ENCODE data around the gene TTLL10. TPM values are rescaled to one million over a fixed set of nuclear protein-coding genes. Genes with fewer than 3 reads are reported as not detected.

TTLL10 gene
- total and polyA plus RNA-seq, 2 of the 8 experiments (the other 6 are each of a cell fraction or from before 2014, with no cell fraction given): 1.1 to 1.7 TPM

DNA sequence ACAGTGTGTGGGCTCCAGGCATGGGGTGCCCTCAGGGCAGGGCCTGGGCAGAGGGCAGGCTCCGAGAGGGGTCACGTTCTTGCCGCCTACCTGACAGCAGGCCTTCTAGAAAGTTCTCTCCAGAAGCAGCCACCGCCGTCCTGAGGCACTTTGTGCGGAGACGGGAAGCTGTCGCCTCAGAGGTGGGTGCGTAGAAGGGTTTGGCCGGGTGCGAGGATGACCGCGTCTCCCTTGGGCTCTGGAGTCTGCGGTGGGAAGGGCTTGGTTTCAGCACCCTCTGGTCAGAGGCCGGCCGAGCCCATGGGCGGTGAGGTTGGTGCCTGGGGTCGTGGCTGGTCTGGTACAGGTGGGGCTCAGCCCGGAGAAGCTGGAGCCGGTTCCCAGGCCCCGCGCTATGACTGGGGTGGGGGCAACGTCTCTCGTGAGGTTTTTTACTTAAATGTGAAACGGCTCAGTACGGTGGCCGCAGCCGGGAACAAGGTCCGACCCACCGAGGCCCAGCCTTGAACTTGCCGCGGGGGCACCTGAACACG is 10.1 kb upstream of the TTLL10 start:
- CTCF ChIA-PET (ENCODE audit: partially characterized antibody): interaction anchor here (1.1 kb wide), 1 partner anchor 43 kb away, joined by 3 read pairs; no protein-coding TSS in a partner anchor
- TF ChIP-seq GABPA (IDR thresholded peaks at IDR 0.05; ENCODE audit: borderline replicate concordance, insufficient read depth, low read length): no peak
- TF ChIP-seq, protein P1, sequence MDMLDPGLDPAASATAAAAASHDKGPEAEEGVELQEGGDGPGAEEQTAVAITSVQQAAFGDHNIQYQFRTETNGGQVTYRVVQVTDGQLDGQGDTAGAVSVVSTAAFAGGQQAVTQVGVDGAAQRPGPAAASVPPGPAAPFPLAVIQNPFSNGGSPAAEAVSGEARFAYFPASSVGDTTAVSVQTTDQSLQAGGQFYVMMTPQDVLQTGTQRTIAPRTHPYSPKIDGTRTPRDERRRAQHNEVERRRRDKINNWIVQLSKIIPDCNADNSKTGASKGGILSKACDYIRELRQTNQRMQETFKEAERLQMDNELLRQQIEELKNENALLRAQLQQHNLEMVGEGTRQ (IDR thresholded peaks at IDR 0.05; ENCODE audit: low read length): no peak
- no peak for TF ChIP-seq JUND (IDR thresholded peaks at IDR 0.05; ENCODE audit: low read length)
- TF ChIP-seq SP2 (IDR thresholded peaks at IDR 0.05; ENCODE audit: low read length): no peak
- TF ChIP-seq CBX8 (IDR thresholded peaks at IDR 0.05; ENCODE audit: borderline replicate concordance, low read depth, low read length): no peak
- TF ChIP-seq, protein P2, sequence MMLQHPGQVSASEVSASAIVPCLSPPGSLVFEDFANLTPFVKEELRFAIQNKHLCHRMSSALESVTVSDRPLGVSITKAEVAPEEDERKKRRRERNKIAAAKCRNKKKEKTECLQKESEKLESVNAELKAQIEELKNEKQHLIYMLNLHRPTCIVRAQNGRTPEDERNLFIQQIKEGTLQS (IDR thresholded peaks at IDR 0.05; ENCODE audit: insufficient read depth, low read depth, low read length): no peak
- no peak for TF ChIP-seq TAF1 (IDR thresholded peaks at IDR 0.05; ENCODE audit: low read depth, low read length)
- no peak for TF ChIP-seq EP300 (IDR thresholded peaks at IDR 0.05; ENCODE audit: borderline replicate concordance in 1 of 2, low read depth in 2 of 2, low read length in 2 of 2)
- no peak for TF ChIP-seq SRF (IDR thresholded peaks at IDR 0.05; ENCODE audit: low read depth, low read length)
- no peak for TF ChIP-seq FOSL1 (IDR thresholded peaks at IDR 0.05; ENCODE audit: insufficient read depth, low read depth, low read length)

More for the DNA sequence above, 10.1 kb upstream of the TTLL10 start:
- H3K9me3 ChIP-seq (ENCODE audit: insufficient read depth in 2 of 2, low read depth in 1 of 2, low read length in 1 of 2): no peaks in the 10 kb centered on the region
- no peaks in the 10 kb centered on the region; the same call in 1 of the 2 replicates for H3K79me1 ChIP-seq (ENCODE audit: low read depth, low read length)
- H3K56ac ChIP-seq (replicated peaks; ENCODE audit: insufficient read length, low read depth, low read length): no peak overlapping the region
- H3K27ac ChIP-seq (ENCODE audit: low read depth, low read length): no peak overlapping the region
- peaks cover 8% of the 10 kb centered on the region; the same call in 1 of the 2 replicates for H3K23me2 ChIP-seq (ENCODE audit: low read depth, low read length)
- H3K27me3 ChIP-seq (replicated peaks in 1 of 4; ENCODE audit: control insufficient read depth in 3 of 4, extremely low read depth in 1 of 4, insufficient read depth in 3 of 4, low read length in 3 of 4): no peaks in the 10 kb centered on the region
- peak overlapping the region; percentile 90; the same call in 1 of the 2 replicates for H2BK15ac ChIP-seq (ENCODE audit: low read length)
- H4K91ac ChIP-seq (replicated peaks; ENCODE audit: insufficient read length, low read length): peak overlapping the region; percentile 99
- H2BK120ac ChIP-seq (replicated peaks; ENCODE audit: low read depth, low read length): no peak overlapping the region
- DNase-seq (ENCODE audit: low read depth in 1 of 2, low spot score in 2 of 2) (no peak), FAIRE-seq (no peak)
- no peak overlapping the region for H3K23ac ChIP-seq (ENCODE audit: insufficient read length)
- no peak overlapping the region for H3K14ac ChIP-seq (ENCODE audit: insufficient read length)
- peaks cover 0 to 34% (median 22%) of the 10 kb centered on the region in 4 experiments; a peak in 6 of 7 replicates for H3K4me1 ChIP-seq (replicated peaks in 1 of 4; ENCODE audit: control insufficient read depth in 3 of 4, insufficient read depth in 4 of 4, low read length in 3 of 4)
- peak overlapping the region; percentile 78; the same call in 1 of the 2 replicates for H2AK5ac ChIP-seq (ENCODE audit: low read depth, low read length)
- H2BK20ac ChIP-seq (ENCODE audit: low read length): peak overlapping the region; percentile 15; the same call in 1 of the 2 replicates
- peak overlapping the region in 1 of 4 experiments; percentile 43; a peak in 2 of 8 replicates for H3K4me3 ChIP-seq (ENCODE audit: extremely low read depth in 1 of 4, insufficient read depth in 2 of 4, low read depth in 3 of 4, low read length in 4 of 4)
- no peaks in the 10 kb centered on the region for H4K20me1 ChIP-seq (replicated peaks in 1 of 2; ENCODE audit: control insufficient read depth in 1 of 2, insufficient read depth in 2 of 2, low read length in 2 of 2)
- no peak overlapping the region for H2AFZ ChIP-seq (ENCODE audit: low read length)
- H3K4me2 ChIP-seq (ENCODE audit: insufficient read depth in 1 of 2, low read depth in 2 of 2, low read length in 2 of 2): peak overlapping the region in 1 of 2 experiments; percentile 23; a peak in 1 of 4 replicates
- peak overlapping the region; percentile 87; the same call in 1 of the 2 replicates for H2BK12ac ChIP-seq (ENCODE audit: low read depth, low read length)
- H4K8ac ChIP-seq (ENCODE audit: extremely low read depth, insufficient read depth, low read length): 0 out of 2 replicates have a peak overlapping the region, but pooled peaks have one; percentile 28
- no peak overlapping the region for H3K9ac ChIP-seq (replicated peaks in 1 of 4; ENCODE audit: extremely low read depth in 1 of 4, low read depth in 3 of 4, low read length in 3 of 4)
- H2BK5ac ChIP-seq (ENCODE audit: low read depth, low read length): peak overlapping the region; percentile 60; the same call in 1 of the 2 replicates
- H3K36me3 ChIP-seq (ENCODE audit: control insufficient read depth in 2 of 4, insufficient read depth in 4 of 4, low read length in 3 of 4): no peaks in the 10 kb centered on the region
- WGBS, 2 experiments (ENCODE audit: extremely low coverage in 1 of 2, insufficient coverage in 1 of 2, insufficient read length in 1 of 2, insufficient replicate concordance in 2 of 2, low coverage in 1 of 2, low lambda C conversion rate in 2 of 2, missing lambda C conversion rate in 1 of 2): 93% methylated on average over 31 of the region's 33 CpGs; no CpG with 5 or more reads in 1 of the 2 experiments
- H3K79me2 ChIP-seq (ENCODE audit: control insufficient read depth in 1 of 2, insufficient read depth in 2 of 2, low read length in 2 of 2): no peaks in the 10 kb centered on the region; a peak in 2 of 4 replicates
- peak overlapping the region; percentile 83; the same call in 1 of the 2 replicates for H3K18ac ChIP-seq (ENCODE audit: extremely low read depth, low read length)
- H3K4ac ChIP-seq (replicated peaks; ENCODE audit: insufficient read length, low read depth, low read length): no peak overlapping the region
- no peak overlapping the region for H4K5ac ChIP-seq (ENCODE audit: insufficient read length, low read depth, low read length)
- POLR2A ChIA-PET (ENCODE audit: partially characterized antibody): interaction anchor here (3.8 kb wide), 1 partner anchor 11 kb away, joined by 15 read pairs; the partner anchor contains the start of gene TTLL10

All from H1 (cell line).